C4-2B (cell line): ENCODE results near the gene FZD8.

Source experiments
- CTCF ChIP-seq: fragments of 450-650 bp; conservative IDR thresholded peaks from 2 replicates; pipeline ENCODE4 v1.5.1; 2017; ENCODE audit warnings: mild to moderate bottlenecking
- ZFX ChIP-seq: fragments of 450-650 bp; IDR thresholded peaks from 2 replicates; pipeline ENCODE4 v1.6.1; 2017

GRCh38 chr10:35626971-35627507 is 15.1 kb downstream of the FZD8 start:
- TF ChIP-seq CTCF (no peak), ZFX (no peak)
